Measurements from ENCODE around the gene PSMD11.
"Not testable (repeated sequence)": the region's sequence is repeated elsewhere in the genome, so short reads cannot be mapped to it uniquely, and the experiment has no call there.

Gene PSMD11

DNA sequence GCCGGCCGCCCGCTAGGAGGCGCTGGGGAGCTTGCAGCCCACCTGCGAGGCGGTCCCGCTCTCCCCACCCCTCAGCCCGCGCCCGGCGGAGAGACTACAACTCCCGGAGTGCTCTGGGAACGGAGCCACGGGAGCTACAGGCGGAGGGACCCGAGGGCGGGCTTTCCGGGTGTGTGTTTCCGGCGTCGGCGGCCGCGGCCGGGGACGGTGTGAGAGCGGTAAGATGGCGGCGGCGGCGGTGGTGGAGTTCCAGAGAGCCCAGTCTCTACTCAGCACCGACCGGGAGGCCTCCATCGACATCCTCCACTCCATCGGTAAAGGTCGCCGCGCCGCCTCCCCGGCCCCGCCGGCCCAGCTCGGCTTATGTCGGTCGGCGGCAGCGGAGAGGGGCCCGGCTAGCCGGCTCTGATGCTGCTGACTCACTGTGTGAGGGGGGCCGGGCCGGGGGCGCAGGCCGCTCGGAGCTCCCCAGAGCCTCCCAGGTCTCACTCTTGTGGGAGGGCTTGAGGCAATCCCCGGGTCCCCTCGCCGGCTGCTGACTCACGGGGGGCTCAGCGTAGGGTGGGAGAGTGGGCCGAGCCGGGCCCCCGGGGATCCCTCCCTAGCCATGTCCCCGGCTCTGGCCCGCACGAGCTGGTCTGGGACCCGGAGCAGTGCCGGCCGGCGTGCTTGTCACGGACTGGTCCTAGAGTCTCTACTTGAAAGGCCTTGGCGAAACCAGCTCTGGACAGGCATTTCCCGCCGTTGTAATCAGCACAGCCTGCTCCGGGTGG lies at the start of gene PSMD11:
PSMD11 (plus strand) TSS at position 210 of the 773 bp plus-strand sequence; CDS start at position 224, 14 bp downstream.
- DNase-seq: peak; percentile 92 to 96

GRCh38 chr17:32396343-32396742 lies 48.0 kb upstream of the PSMD11 start:
- no peak for DNase-seq

GRCh38 chr17:32398946-32399345 lies 45.4 kb upstream of the PSMD11 start:
- DNase-seq: no peak

DNA sequence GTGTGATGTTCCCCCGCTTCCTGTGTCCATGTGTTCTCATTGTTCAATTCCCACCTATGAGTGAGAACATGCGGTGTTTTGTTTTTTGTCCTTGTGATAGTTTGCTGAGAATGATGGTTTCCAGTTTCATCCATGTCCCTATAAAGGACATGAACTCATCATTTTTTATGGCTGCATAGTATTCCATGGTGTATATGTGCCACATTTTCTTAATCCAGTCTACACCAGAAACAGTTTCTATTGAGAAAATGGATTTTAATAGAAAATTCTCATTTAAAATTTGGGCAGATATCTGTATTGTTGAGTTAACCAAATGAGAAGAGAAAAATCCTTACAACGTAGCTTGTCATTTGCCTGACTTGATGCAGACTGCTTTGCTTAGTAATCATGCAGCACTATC lies 34.2 kb upstream of the PSMD11 start:
- DNase-seq: not testable (repeated sequence)

DNA sequence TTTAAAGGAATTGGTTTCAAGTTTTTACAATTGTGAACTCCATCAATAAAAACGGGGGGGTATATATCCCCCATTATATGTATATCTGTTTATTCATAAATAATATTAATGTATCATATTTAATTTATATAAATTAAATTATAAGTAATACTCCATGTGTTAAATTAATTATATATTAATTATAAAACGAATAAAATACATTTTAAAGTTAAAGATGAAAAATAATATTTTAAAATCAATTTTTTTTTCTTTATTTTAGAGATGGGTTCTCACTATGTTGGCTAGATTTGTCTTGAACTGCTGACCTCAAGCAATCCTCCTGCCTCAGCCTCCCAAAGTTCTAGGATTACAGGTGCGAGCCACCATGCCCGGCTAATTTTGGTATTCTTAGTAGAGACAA lies 17.4 kb upstream of the PSMD11 start:
- no peak for DNase-seq

DNA sequence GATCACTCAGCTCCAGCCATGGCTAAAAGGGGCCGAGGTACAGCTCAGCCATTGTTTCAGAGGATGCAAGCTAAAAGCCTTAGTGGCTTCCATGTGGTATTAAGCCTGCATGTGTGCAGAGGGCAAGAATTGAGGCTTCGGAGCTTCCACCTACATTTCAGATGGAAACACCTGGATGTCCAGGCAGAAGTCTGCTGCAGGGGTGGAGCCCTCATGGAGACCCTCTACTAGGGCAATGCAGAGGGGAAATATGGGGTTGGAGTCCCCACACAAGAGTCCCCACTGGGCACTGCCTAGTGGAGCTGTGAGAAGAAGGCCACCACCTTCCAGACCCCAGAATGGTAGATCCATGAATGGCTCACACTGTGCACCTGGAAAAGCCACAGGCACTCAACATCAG lies 14.7 kb upstream of the PSMD11 start:
- no peak for DNase-seq

DNA sequence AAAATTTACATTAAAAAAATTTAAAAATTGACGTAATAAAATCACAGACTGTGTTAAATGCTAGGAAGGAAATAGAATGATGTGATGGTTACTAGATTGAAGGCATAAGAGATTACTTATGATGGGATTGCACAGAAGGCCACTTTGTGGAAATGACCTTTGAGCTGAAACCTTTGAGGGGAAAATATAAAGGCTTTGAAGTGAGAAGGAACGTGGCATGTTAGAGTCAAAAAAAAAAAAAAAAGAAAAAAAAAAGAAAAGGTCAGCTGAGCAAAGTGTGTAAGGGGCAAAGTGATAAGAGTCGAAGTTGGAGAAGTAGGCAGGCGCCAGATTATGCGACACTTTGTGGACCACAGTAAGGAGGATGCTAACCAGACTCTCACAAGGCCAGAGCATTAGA lies 3.6 kb upstream of the PSMD11 start:
- no peak for DNase-seq

- DNase-seq: no peak
Measured at GRCh38 chr17:32441886-32442285, 2.4 kb upstream of the PSMD11 start.

- no peak for DNase-seq
Measured at GRCh38 chr17:32443827-32444300, 446 bp upstream of the PSMD11 start.

GRCh38 chr17:32445074-32445415 lies 735 bp downstream of the PSMD11 start:
- peak in 1 of 2 experiments; percentile 1 for DNase-seq

DNA sequence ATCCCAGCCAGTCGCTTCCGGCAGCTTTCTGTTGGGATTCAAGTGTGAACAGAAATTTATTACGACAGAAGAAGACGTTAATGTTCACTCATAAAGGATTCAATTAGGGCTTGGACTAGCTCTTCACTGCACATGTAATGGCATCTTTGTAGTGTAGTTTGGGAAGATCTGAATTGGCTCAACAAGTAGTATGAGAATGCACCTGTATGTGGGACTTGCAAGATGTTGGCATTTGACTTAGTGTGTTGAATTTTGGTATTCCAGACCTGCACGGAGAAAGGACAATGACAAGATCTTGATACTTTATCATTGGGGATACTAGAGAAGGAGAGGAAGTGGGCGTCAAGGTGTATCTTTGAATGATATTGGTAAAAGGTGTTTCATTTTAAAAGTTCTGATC lies 1.2 kb downstream of the PSMD11 start:
- no peak for DNase-seq

DNA sequence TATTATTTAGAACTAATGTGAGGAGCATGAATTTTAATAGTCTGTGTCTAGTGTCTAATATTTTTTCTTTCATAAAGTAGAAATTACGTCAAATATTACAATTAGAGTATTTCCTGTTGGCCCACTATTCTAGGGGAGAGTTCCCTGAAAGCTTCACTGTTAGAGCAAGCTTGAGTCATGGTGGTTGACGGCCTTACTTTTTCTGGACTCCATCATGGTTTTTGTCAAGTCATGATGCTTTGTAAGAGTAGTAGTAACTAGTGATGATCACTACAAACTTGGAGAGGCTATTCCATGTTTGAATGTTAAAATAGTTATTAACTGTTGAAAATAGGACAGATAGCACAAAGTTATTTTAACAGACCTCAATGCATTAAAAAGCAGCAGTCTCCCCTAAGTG lies 1.7 kb downstream of the PSMD11 start:
- no peak for DNase-seq

DNA sequence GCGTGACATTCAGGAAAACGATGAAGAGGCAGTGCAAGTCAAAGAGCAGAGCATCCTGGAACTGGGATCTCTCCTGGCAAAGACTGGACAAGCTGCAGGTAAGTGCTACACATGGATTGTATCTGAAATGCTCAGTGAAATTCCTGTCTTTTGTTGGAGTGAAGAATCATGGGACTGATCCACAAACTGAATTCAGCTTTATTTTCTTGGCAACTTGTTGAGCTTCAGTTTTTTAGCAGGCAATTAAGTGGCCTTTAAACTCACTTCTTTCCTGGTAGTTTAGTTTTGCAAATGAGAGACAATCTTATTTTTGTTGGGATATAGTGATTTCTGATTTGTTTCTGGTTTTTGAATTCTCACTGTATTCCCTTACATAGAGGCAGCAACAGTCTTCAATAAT lies 2.6 kb downstream of the PSMD11 start:
- no peak for DNase-seq

DNA sequence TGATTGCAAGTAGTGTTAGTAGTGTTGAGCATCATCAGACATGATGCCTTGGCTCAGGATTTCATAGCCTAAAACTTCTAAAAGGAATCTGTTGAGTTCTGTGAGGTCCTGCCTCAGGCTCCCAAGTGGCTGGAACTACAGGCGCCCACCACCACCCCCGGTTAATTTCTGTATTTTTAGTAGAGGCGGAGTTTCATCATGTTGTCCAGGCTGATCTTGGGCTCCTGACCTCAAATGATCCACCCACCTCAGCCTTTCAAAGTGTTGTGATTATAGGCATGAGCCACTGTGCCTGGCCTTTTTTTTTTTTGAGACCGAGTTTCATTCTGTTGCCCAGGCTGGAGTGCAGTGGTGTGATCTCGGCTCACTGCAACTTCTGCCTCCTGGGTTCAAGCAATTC lies 5.7 kb downstream of the PSMD11 start:
- no peak for DNase-seq

DNA sequence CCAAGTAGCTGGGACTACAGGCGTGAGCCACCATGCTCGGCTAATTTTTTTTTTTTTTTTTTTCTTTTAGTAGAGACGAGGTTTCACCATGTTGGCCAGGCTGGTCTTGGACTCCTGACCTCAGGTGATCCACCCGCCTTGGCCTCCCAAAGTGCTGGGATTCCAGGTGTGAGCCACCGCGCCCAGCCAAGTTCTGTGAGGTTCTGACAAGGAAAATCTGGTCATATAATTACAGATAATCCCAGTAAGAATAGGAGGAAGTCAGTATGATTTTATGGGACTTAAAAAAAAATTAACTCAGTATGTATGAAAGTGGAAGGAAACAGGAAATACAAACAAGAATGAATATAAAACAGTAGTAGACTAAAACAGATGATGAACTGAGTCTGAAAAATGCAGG lies 6.1 kb downstream of the PSMD11 start:
- DNase-seq: not testable (repeated sequence)

GRCh38 chr17:32451879-32452278 lies 7.6 kb downstream of the PSMD11 start:
- DNase-seq: no peak

GRCh38 chr17:32452281-32452680 lies 8.0 kb downstream of the PSMD11 start:
- DNase-seq: no peak

DNA sequence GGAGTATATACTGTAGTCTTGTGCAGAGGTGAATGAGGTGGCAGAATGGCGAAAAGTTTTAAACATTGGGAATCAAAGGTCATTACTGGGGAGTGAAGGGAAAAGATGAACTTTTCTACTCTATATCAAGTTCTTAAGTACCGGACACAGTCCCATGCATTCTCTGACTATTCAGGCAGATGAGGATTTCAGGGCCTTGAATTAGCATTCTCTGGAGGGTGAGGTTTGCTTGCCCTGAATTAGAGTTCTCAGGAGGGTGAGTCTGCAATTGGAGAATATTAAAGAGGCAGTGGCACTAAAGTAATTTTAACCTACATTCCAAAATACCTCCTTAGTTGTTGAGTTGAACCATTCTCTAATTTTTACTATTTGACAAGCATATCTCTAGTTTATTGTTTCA lies 9.1 kb downstream of the PSMD11 start:
- DNase-seq: no peak

GRCh38 chr17:32458371-32458770 lies 14.1 kb downstream of the PSMD11 start:
- DNase-seq: no peak

GRCh38 chr17:32460054-32460453 lies 15.7 kb downstream of the PSMD11 start:
- DNase-seq: no peak

DNA sequence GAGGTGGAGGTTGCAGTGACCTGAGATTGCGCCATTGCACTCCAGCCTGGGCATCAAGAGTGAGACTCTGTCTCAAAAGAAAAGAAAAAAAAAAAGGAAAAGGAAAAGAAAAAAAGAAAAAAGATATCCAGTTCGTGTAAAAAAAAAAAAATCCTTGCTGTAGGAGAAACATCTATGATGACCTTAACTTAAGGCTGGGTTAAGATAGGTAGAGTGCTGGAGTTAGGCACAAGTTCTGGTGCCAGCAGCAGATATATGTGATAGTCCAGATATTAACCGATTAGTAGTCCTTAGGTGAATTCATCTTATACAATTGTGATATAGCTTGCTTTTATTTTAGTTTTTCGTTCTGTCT lies 17.2 kb downstream of the PSMD11 start:
- DNase-seq: no peak

DNA sequence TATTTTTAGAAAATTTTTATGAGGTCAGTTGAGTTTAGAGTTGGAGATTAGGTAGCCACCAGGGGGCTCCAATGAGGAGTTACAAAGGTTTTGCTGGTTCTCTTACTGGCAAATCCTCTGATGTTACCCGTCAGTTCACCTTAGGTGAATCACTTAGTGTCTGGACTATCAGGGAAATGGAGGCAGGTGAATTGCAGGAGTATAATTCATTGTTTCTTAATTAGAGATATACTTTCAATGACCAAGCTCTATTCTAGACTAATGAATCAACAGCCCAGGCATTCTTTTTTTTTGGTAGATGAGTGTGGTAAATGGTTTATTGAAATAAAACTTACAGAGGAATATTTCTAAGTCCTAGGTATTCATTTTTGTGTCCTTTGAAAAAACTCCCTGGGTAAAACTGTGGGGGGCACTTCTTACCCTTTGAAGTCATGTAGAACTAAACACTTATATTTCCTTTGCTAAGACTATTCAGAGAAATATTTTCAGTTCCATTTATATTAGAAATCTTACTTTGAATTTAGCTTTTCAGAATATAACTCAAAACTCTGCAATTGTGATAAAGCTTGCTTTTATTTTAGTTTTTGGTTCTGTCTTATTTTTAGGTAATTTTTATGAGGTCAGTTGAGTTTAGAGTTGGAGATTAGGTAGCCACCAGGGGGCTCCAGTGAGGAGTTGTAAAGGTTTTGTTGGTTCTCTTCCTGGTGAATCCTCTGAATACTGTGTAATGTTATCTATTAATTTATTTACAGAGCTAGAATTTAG lies 17.7 kb downstream of the PSMD11 start:
- peak; percentile 9 to 50 for DNase-seq

GRCh38 chr17:32463304-32463703 lies 19.0 kb downstream of the PSMD11 start:
- DNase-seq: no peak

GRCh38 chr17:32464374-32464773 lies 20.1 kb downstream of the PSMD11 start:
- DNase-seq: no peak

DNA sequence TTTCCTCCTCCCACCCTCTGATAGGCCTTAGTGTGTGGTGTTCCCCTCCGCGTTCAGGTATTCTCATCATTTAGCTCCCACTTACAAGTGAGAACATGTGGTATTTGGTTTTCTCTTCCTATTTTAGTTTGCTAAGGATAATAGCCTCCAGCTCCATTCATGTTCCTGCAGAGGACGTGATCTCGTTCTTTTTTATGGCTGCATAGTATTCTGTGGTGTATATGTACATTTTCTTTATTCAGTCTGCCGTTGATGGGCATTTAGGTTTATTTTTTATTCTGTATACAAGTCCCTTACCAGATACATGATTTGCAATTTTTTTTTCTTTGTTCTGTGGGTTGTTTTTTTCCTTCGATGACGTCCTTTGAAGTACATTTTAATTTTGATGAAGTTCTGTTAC lies 23.6 kb downstream of the PSMD11 start:
- DNase-seq: no peak

Data from SHP77 (cell line).